HG02642 (cell line): ENCODE data around the gene TGM1.
A peak's percentile ranks its signal among the peaks of the same experiment; 100 is the strongest.
"Not testable (repeated sequence)": the region's sequence is repeated elsewhere in the genome, so short reads cannot be mapped to it uniquely, and the experiment has no call there.

ENCODE experiments used
- ATAC-seq: cut with Tn5 transposase; IDR thresholded peaks from one replicate; pipeline ENCODE4 v1.9.1; 2021; ENCODE audit warnings: mild to moderate bottlenecking; ENCODE audit not compliant: unreplicated experiment, poor library complexity

The TGM1 gene

DNA sequence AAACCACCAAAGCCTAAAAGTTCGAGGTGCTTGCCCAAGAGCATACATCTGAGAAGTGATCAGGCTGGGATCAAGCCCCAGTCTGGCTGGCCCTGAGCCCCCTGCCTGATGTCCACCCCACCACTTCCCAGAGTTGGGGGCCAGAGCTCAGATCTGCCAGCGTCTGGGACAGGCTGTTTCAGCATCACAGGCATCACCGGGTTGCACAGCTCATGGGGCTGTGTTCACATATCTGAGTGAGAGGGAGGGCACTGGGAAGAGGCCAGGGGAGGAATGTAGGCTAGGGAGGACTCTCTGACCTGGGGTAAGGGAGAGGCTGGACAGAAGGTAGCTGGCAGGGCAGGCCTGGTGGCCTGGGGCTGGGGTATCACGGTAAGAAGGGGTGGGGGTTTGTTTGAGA is 6.0 kb downstream of the TGM1 start:
- ATAC-seq = no peak

DNA sequence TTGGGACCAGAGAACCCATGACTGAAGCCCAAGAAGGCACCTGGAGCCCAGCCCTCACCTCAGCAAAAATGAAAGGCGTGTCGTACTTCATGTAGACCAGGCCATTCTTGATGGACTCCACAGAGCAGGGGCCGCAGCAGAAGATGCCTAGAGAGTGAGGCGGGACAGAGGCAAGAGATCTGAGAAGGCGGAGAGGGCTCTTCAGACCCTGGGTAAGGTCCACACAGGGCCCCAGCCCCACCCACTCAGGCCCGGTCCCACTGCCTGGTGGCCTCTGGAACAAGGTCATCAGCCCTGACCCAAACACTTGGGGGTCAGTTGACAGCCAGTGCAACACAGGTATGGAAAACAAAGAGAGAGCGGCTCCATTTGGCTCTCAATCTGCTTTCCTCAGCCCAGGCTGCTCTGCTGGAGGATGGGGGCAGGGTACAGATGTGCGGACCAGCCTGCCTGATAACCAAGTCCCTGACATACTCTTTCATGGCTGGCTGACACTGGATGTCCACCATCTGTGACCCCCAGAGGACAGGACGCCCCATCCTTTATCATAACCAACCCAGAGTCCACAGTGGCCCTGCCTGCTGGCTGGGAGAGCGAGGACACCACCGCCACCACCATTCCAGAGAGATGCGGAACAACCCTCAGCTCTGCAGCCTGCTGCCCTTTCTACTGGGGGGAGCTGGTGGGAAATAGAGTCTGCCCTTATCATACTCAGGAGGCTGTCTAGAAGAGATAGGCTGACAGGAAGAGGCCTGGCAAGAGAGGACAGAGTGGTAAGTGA is 6.9 kb downstream of the TGM1 start:
- no peak for ATAC-seq

DNA sequence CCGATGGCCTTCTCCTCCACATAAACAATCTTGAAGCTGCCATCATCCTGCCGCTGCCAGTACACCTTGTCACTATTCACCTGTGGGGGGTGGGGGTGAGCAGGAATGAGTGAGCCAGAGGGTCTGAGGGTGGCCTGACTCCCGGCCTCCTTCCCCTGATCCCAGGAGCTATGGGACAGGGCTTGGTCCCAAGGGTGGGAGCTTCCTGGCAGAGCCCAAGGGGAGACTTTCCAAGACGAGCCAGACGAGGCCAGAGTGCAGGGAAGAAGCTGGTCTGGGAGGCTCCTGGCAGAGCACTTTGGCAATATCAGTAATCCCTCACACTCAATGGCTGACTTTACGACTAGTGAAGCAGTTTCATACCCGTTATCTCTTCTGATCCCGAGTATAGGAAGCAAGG is 7.5 kb downstream of the TGM1 start:
- no peak for ATAC-seq

DNA sequence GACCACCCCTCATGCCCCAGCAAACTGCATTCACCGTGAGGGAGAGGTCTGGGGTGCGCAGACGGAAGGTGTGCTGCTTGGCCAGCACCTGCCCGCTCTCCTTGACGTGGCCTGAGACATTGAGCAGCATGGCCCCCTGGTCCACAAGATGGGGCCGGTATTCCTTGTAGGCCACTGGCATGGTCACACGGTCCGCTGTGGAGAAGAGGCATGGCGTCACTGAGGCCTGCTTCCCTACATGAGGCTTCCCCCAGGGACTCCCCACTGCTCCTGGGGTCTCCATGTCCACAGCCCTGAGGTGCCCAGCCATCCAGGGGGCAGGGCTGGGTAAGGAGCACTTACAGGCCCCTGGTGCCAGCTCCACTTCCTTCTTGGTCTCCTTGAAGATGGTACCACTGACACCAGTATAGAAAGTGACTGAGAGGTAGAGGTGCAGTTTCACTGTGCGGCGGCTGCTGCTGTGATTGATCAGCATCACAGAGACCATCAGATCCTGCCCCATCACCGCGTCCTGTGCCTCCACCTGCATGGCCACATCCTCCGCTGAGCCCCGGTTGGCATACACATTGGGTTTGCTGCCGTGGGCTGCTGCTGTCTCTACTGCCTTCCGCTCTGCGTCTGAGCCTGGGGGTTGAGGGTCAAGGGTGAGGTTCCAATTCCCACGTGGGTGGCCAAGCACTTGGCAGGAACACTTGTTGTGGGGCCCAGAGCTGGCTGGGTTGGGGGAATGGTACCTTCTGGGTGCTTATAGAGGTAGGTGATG is 8.2 kb downstream of the TGM1 start:
- no peak for ATAC-seq

DNA sequence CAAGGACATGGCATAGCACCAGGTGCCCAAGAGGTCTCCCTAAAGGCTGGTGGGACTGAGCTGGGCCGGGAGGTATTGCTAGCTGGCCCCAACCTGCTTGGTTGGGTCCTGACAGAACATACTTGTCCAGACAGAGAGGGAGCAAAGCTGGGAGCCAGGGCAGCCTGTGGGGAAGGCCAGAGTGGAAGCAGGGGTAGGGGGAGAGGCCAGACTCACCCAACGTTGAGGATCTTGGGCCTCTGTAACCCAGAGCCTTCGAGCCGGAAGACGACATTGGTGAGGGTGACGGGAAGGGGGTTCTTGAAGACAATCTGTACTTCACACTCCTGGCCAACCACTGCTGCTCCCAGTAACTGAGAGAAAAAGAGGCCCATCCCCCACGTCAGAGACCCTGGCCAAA is 9.0 kb downstream of the TGM1 start:
- ATAC-seq = no peak

DNA sequence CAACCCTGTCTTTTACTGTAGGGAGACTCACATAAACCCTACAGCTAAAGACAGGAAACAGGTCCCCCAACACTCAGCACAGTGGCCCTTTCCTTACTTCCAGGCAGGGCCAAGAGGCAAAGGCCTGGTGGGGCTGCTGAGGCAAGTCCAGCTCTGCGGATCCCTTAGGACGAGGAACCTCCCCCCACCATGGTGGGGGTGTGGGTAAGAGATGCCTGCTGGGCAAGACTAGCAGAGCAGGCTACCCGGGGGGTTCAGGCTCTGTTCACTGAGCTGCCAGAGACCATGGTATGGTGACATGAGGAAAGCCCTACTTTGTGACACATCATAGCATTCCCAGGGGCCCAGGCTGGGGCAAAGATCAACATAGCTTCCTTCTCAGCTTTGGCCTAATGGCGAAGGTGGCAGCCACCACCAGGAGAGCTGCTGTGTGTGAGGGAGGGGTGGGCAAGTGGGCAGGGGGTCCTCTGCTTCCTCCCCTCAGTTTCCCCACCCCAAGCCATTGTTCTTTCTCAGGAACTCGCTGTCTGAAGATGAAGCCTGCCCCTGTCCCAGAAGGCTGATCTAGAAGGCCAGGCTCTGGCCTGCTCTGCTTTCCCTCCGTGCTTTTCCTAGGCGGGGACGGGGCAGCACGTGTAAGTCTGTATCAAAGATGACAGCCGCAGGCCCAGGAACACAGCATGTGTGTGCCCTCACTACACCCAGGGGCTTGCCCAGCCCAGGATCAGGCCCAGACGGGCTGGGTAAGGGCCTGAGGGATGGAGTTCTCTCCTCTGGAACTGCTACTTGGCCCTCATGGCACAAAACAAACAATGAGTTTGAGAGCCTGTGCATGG is 10.5 kb downstream of the TGM1 start:
- ATAC-seq = no peak

DNA sequence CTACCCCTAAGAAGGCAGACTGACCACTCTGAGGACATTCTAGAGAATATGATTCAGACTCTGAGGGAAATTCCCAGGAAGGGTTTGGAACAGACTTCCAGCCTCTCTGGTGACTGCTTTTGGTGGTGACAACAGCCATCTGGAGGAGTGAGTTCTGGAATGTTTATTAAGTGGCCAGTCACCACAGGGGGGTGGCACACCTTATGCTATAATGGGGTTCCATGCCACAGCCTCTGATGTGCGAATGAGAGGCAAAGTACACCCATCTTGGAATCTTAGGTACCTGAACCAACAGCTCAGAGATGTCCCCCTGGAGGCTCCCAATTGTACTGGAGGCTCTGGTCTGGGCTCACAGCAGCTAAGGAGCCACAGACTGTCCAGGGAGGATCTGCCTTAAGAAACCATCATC is 11.1 kb downstream of the TGM1 start:
- no peak for ATAC-seq

DNA sequence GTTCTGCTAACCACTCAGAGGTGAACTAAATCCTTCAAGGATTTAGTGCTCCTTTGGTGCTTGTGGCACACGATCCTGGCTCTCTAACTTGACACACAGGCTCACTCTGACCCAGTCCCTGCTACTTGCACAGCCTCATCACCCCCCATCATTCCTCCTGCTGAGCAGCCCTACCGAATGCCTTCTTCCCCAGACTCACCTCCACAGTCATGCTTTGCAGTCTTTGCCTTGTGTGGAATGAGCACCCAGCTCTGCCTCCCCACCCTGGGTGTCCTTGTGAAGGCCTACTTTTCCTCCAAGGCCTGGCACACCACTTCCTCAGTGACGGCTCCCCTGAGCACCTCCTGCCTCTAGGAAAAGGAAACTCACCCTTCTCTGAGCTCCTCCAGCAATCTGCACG is 12.6 kb downstream of the TGM1 start:
- ATAC-seq = no peak

DNA sequence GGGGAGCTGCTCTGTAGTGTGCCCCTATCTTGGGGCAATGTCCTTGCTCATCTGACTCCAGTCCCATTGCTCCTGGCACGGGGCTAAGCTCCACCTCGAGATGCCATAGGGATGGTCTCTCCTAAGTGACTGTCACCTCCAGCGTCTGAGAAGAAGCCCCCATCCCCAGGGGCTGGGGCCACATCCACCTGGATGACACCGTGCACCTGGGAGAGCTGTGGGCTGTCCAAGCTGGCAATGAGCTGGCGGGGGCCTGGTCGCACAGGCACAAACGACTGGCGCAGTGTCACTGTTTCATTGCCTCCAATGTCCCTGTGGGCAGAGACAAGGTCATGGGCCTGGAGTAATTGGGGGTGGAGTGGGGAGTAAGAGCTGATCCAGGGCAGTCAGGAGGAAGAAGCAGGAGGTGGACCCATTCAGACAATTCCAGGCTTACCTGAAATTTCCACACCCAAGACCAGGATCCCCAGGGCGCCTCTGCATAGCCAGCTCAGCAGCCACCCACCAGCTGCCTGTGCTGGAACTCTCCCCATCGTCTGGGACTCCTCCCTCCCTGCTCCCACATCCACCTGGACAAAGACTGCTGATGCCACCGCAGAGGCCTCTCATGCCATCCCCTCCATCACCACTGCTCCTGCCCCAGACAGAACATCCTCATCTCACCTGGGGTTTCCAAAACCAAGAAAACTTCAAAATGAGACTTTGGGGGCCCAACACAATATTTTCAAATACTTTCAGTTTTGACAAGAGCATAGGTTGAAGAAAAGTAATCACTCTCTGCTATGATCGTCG is 13.6 kb downstream of the TGM1 start:
- ATAC-seq = no peak

DNA sequence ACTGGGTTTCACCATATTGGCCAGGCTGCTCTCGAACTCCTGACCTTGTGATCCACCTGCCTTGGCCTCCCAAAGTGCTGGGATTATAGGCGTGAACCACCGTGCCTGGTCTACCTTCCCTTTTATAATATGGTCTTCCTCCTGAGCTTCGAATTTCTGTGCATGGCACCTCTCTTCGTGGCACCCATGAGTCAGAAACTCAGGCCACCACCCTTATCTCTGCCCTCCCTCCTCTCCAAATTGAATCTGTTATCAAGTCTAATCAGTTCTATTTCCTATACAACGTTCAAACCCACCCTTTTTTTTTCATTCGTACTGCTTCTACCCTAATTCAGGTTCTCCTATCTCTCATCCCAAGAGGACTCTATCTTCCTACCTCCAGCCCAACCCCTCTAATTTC is 15.6 kb downstream of the TGM1 start:
- no peak for ATAC-seq

DNA sequence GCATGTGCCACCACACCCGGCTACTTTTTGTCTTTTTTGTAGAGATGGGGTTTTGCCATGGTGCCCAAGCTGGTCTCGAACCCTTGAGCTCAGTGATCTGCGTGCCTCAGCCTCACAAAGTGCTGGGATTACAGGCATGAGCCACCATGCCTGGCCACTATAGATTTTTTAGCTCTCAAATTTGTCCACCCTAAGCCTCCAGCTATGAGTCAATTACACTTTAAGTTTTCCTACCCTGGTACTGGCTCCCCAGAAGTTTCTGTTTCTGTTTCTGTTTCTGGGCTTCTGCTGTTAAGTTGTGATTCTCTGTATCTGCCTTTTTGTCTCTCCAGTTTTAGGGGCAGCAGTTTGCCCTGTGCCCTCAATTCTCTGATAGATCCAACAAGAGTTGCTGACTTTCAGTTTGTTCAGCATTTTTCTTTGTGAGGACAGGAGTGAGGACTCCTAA is 16.2 kb downstream of the TGM1 start:
- no peak for ATAC-seq

DNA sequence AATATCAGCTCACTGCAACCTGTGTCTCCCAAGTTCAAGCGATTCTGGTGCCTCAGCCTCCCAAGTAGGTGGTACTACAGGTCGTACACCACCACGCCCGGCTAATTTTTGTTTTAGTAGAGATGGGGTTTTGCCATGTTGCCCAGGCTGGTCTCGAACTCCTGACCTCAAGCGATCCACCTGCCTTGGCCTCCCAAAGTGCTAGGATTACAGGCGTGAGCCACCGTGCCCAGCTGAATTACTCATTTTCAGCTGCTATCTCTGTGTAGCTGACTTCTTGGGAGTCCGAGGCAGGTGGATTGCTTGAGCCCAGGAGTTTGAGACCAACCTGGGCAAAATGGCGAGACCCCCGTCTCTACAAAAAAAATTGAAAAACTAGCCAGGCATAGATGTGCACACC is 17.6 kb downstream of the TGM1 start:
- ATAC-seq = not testable (repeated sequence)

DNA sequence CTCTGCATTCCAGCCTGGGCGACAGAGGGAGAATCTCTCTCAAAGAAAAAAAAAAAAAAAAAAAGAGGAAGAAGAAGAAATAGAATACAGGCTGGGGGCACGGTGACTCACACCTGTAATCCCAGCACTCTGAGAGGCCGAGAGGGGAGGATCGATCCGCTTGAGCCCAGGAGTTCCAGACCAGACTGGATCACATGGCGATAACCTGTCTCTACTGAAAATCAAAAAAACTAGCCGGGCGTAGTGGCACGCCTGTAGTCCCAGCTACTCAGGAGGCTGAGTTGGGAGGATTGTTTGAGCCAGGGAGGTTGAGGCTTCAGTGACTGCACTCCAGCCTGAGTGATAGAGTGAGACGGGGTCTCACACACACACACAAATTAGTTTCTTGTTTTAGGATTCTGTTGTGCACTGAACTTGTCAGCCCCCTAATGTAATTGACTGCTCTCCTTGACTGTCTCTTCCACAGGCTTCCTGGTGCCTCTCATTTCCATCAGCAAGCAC is 19.6 kb downstream of the TGM1 start:
- no peak for ATAC-seq

DNA sequence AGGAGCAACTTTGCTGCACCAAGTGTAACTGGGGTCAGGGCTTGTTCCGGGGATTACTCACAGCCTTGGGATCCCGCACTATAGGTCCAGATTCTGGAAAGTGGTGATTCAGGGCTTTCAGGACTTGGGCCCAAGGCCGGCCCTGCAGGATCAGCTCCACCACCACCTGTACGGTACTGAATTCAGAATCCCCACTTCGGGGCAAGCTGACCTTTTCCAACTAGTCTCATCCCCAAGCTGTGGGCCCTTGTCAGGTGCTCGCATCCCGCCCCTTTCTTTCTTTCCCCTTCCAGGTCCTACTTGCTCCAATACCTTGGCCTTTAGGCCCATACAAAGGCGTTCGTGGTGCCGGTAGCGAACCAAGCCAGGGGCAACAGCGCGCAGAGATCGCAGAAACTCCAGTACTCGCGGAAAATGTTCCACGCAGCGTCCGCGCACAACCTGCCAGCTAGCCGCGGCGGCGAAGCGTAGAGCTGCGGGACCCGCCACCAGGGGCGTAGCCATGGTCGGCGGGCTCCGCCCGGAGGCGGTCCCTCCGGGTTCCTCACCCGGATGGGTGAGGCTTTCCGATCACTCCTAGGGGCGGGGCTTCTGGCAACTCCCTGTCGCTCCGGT is 21.0 kb downstream of the TGM1 start:
- peak; percentile 82 for ATAC-seq

DNA sequence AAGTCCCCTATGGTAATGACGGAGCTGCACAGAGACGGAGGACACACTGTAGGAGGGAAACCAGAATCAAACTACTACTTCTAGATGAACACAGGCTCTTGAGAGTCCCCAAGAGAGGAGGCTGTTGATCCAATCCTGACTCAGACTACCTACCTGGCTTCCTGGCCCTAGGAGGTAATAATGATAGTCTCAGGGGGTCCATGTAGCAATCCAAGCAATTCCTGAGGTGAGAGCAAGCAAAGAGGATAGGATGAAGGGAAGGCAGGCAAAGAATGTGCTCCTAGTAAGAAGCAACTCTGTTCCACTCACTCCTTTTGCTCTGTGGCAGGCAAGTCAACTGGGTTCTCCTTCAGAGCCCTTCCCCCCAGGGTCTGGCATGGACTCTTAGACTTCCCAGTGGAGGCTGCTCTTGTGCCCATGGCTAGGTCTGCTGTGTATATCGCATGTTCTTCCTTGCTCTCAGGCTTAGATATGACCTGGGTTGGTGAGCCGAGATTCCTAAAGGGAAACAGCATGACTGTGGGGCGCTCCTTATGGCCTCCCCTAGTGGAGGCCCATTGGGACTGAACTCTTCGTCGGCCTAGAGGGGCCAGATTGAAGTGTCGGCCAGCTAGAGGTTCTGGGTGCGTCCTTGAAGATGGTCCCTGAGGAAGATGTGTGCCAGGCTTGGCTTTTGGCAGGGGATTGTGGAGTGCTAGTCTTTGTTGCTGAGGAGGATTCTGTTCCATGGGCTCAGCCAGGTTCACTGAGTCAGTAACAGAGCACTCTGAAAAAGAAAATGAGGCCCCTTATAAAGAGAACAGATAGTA is 22.7 kb downstream of the TGM1 start:
- no peak for ATAC-seq

DNA sequence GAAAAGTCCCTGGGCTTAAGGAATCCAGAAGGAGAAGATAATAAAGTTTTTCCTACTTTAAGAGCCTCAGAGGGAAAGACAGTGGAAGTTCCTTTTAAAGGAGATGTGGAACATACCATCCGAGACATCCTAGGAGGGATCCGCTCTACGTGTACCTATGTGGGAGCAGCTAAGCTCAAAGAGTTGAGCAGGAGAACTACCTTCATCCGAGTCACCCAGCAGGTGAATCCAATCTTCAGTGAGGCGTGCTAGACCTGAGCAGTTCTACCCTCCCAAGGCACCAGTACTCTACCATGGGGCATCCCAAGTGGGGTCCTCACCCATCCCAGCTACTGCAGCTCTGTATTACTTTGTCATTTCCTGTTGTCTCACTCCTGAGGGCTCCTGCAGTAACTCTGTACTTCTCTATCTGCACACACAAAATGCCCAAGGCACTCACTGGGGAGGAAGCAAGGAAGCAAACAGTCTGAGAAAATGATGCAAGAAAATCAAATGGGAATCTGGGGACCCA is 24.4 kb downstream of the TGM1 start:
- ATAC-seq = no peak

DNA sequence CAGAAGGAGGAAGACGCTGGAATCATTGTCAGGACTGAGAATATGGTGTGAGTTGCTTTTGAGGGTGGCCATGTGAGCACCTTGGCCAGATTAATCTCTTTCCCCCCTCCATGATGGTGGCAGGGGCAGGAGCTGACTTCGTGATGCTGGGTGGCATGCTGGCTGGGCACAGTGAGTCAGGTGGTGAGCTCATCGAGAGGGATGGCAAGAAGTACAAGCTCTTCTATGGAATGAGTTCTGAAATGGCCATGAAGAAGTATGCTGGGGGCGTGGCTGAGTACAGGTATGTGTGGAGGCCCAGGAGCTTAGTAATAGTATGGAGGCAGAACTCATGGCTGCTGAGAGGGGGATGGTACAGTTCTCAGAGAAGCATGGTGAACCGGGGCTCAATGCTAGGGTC is 24.9 kb downstream of the TGM1 start:
- ATAC-seq = no peak

DNA sequence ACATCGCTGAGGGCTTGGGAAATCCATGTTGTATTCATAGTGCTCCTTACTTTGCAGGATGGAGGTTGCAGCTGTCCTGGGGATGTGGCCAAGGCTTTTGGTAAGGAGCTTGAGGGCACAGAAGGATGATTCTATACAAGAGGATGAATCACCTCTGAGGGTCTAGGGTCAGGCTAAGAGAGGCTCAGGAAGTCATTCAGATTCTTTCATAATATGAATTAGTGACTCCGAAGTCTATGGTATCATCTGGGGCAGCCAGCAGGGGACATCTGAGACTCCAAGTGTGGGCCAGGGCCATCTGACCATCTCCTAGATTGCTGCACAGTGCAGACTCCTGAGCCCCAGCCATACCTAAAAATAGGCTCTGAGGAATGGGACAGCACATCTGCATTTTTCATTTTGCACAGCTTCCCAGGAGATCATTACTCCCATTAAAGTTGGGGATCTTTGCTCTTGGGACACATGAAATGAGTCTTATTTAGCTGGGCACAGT is 25.5 kb downstream of the TGM1 start:
- no peak for ATAC-seq
